HG02870 (cell line): Measurements from ENCODE around the gene PTPRN2.

Experiments used
- ATAC-seq: cut with Tn5 transposase; IDR thresholded peaks from one replicate; pipeline ENCODE4 v1.9.1; 2021; ENCODE audit warnings: mild to moderate bottlenecking, moderate library complexity; ENCODE audit not compliant: unreplicated experiment

The PTPRN2 gene

DNA sequence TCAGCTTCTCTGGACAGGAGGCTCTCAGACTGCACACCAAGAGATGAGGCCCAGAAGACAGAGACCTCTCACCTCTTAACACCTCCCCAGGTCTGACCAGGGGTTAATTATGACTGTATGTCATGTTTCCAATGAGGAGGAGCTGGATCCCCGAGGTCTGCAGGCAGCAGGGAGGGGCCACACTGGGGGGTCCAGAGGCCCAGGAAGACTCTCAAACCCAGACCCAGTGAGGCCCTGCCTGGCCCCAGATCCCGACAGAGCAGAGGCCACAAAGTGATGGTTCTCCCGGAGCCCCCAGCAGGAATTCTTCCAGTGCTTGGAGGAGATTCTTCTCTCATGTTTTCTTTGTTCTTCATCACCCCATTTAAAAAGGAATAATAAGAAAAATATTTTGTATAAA, 28.8 kb downstream of the PTPRN2 start:
- no peak for ATAC-seq

DNA sequence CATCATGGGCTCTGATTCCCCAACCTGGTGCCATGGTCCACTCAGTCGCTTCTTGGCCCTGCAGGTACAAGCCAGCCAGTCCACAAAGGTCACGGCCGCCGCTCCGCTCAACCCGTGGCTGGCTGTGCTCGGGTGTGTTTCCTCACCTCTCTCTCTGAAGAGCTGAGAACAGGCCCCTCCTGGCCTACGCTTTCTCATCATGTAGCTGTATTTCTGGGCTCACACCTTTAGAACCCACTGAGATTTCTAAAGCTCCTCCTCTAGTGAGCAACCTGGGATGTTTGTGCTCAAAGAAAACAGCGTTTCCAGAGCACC, 30.2 kb downstream of the PTPRN2 start:
- ATAC-seq: no peak

DNA sequence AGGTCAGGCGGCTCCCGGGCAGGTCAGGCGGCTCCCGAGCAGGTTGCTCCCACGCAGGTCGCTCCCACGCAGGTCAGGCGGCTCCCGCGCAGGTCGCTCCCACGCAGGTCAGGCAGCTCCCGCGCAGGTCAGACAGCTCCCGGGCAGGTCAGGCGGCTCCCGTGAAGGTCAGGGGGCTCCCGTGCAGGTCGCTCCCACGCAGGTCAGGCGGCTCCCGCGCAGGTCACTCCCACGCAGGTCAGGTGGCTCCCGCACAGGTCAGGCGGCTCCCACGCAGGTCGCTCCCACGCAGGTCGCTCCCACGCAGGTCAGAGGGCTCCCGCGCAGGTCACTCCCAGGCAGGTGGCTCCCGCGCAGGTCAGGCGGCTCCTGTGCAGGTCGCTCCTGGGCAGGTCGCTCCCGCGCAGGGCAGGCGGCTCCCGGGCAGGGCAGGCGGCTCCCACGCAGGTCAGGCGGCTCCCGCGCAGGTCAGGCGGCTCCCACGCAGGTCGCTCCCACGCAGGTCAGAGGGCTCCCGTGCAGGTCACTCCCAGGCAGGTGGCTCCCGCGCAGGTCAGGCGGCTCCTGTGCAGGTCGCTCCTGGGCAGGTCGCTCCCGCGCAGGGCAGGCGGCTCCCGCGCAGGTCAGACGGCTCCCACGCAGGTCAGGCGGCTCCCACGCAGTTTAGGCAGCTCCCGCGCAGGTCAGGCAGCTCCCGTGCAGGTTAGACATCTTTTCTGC, 30.7 kb downstream of the PTPRN2 start:
- no peak for ATAC-seq

DNA sequence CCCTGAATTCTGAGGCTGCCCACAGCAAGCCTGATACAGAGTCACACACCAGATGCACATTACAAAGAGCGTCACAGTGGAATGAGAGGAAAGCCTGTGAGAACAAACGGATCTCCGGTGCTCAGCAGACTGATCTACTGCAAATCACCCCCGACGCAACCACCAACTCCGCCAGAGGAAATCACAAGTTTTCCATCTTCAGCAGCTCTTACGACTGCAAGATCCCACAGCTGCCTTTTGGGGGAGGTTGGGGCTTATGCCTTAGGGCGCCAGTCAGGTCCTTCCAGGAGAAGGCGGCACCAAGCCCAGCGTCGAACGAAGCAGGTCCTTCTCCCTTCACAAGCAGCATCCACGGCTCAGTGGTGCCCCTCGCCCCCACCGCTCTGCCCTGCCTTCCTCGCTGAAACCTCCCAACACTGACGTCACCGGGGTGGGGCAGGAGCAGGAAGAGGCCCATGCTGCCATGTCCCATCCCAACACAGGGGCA, 32.5 kb downstream of the PTPRN2 start:
- no peak for ATAC-seq

DNA sequence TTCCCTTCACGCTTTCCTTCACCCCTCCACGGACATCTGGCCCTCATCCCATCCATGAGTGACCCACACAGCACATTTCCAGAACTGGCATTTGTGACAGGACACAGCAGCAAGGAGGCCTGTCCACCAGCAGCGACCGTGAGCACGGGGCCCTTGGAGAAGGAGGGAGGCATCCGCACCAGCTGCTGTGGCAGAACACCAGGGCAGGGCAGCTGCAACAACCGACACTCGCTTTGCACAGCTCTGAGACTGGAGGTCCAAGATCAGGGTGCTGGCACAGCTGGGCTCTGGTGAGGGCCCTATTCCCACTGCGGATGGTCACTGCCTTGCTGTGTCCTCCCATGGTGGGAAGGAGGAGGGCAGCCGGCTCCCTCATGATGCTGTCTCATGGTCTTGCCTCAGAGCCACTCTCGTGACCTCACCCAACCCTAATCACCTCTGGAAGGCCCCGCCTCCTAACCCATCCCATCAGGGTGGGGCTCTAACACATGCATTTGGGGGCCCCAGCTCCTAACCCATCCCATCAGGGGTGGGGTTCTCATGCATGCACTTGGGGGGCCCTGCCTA, 36.7 kb downstream of the PTPRN2 start:
- no peak for ATAC-seq

DNA sequence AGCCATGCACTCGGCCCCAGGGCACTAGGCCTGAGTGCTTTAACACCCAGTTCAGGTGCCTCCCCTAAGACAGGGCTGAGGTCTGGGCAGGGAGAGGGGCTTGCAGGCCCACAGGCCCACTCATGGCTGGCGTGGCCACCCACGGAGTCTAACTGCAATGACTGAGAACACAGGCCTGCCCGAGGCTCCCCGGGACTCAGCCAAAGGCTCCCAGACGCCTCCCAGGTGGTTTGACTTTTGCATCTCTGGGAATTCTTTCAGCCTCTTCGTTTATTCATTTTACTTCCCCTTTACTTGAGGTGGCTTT, 37.3 kb downstream of the PTPRN2 start:
- no peak for ATAC-seq

DNA sequence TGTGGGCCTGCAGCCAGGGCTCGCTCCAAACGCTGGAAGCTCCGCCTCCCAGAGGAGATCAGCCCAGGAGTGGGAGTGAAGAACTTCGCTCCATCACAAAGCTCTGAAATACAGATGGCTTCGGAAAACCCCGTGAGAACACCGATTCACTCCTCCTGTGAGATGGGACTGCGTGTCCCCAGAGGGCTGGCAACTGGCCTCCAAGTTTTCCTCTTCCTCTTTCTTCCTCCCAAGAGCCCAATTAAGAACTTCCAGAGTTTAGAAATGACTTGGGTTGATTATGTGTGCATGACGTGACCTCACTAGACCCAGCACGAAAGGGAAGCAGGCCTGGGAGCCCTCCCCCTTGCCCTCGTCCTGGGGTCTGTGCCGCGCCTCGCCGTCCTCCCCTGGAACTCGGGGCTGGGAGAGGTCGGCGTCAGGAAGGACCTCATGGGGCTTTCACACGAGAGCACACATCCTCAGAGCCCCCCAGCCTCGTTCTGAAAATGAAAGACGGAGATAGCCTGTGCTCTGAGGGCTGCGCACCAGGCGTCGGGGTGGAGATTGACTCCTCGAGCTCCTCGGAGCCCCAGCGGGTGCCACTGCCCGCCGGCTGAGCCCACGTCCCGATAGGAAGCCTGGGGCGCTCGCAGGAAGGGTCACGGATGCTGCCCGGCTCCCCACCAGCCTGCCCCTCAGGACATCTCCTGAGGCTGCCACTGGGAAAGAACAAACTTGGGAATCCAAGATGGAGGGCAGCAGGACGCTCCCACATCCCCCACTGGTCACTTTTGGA, 37.8 kb downstream of the PTPRN2 start:
- ATAC-seq: no peak

DNA sequence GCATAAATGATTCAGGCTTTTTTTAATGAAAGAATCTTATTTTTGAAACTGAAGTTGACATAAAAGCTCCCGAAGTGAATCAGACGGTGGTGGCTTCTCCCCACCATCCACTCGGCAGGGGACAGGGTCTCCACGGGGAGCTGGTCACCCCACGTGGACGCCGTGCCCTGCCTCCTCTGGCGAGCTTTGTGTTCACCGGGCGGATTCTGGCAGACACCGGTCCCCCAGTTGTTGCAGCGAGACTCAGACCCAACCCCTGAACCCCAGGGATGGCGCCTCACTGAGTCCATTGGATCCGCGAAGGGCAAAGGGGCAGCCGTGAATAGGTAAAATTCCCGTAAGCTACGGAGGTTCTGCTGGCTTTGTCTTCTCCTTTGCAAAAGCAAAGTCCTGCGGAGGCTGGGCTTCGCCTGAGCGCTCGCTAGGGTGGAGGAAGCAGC, 38.4 kb downstream of the PTPRN2 start:
- no peak for ATAC-seq

DNA sequence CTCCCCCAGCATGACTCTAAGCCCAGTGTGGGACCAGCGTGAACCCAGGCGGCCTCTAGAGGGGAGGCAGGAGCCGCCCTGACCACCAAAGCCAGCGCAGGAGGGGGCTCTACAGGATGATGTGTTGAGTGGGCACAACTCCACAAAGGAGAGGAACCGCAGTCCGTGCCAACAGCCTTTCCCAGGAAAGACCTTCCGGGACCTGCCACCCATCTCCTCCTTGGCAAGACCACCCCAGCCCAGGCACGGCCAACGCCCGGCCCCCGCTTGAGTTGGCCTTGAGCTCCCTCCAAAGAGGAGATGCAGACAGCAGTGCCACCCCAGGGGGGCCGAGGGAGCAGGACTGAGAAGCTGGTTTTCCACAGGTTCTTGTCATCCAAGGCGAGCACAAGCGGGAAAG, 38.9 kb downstream of the PTPRN2 start:
- no peak for ATAC-seq

DNA sequence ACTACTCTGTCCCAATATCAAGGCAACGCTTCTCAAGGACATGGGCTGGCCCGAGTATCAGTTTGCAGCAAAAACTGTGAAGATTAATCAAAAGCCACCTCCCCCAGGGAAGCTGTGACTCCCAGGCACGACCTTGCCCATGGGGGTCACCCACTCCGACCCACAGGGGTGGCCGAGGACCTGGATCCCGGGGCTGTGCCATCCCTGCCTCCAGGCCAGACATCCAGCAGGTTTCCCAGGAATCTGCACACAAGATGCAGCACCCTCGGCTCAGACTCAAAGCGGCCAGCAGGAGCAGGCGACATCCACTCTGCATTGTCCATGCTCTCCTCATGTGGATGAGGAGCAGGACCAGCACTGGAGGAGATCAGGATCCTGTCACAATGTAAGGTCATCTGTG, 39.8 kb downstream of the PTPRN2 start:
- ATAC-seq: no peak

DNA sequence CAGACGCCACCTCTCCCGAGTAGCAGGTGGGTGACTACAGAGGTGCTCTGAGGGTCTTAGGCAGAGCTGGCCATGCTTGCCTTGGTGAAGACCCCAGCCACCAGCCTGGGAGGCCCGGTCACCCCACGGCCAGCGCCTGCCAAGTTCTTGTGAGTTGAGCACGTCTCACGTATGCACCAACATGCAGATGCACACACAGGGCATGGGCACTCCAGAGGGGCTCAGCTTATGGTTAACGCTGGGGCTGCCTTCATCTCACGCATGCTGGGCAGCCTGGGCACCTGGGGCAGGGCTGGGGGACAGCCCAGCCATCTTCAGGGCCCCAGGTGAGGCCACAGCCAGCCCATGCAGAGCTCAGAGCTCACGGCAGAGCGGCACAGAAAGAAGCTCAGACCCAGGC, 41.0 kb downstream of the PTPRN2 start:
- ATAC-seq: no peak

DNA sequence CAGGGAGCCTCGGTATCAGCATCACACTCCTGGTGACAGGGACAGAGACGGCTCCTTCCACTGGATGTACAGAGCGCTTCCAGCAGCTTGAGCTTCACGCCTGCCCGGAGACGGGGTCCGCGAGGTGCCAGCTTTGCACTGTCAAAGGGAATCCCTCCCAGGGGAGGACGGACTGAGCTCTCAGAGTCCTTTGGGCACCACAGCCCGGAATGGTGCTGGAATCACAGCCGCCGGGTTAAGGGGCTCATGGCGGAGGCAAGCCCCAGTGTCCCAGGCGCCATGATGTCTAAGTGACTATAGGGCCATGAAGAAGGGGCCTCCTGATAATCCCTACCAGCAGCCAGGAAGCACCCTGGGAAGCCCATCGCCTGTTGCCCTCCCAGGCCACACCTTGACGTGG, 41.4 kb downstream of the PTPRN2 start:
- no peak for ATAC-seq

DNA sequence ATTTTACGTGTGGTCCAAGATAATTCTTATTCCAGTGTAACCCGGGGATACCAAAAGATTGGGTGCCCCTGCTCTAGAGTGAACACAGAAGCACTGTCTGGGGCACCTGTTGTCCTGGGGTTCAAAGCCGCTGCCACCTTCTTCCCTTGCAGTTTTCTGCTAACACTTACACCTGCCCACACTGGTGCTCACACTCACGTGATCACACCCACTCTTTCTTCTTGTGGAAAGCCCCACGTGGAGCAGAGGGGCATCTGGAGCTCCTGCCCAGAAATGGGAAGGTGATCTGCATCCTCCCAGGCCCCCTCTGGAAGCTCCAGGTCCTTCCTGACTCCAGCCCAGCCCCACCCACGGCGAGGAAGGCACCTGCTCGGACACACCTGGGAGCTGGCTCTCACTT, 42.9 kb downstream of the PTPRN2 start:
- ATAC-seq: no peak

DNA sequence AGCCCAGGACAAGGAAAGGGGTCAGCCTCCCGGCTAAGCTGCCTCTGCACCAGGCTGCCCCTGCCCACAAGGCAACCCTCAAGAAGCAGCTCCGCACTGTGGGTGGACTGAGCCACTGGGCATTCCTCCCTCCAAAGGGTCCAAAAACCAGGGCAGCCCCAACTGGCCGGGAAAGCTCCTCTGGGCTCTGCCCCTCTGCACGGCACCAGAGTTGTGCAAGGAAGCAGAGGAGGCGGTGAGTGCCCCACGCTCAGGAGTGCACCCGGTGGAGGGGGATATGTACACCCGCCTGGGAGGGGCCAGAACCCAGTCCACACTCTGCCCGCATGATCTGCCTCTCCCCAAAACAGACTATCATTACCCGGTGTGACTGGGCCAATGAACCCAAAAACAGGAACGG, 43.8 kb downstream of the PTPRN2 start:
- ATAC-seq: no peak

DNA sequence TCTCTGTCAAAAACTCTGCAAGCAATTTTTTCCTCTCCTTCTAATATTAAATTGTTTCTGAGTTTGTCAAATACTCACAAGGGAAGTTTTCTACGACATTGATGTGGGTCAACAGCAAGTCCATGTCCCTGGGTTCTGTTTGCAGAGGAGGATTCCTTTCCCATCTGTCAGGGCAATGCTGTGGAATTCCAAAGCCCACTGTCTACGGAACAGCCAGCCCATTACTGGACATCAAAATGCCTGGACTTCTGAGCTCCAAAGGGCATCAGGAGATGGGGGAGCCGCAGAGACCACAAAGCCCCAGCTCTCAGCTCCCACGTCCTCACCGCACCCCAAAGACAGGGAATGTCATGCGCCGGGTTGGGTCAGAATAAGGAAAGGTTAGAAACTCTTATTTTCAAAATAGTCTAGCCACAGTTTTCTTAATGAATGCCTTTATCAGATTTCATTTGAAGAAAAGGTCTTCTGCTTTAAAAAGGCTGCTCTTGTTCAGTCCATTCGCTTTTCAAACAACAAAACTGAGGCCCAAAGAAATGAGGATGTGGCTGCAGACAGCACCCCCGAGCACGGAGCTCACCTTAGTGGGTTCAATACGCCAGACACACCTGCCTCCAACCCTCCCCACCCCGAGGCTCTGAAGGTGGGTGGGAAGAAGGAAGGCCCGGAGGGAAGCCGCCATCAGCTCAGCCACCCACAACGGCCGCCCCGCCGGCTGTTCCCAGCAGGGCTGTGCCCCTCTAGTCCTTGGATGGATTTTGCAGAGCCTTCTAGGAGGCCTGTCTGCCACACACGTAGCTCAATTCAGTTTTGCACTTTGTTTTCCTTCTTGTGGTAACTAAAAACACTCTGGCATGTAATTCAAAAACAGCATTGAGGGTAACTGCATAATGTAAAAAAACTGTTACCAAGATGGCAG, 44.7 kb downstream of the PTPRN2 start:
- no peak for ATAC-seq

DNA sequence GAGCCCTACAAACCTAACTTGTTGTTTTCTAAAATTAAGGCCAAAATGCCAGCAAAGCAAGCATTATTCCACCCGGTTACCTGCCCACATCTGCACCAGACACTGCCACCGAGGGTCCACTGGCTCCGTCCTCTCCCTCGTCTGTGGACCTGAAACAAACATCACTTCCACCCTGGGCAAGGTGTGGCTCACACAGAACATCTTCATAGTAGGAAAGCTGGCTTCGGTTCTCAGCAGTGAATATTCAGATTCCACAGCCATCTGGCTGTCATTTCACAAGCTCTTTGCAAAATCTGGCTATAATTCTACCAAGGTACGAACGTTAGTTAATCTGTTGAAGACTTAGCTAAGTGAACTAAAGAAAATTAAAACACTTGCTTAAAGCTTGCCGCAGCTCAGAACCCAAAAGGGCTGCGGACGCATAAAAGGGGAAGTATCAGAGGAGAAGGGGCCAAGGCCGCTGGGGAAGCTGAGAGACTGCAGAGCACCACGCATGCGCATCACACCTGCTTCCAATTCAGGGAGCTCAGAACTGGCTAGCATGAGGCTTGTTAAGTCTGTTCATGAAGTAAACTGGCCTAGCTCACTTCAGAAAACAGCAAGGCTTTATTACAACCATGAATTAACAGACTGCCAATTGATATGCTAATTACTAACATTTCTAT, 46.1 kb downstream of the PTPRN2 start:
- no peak for ATAC-seq

DNA sequence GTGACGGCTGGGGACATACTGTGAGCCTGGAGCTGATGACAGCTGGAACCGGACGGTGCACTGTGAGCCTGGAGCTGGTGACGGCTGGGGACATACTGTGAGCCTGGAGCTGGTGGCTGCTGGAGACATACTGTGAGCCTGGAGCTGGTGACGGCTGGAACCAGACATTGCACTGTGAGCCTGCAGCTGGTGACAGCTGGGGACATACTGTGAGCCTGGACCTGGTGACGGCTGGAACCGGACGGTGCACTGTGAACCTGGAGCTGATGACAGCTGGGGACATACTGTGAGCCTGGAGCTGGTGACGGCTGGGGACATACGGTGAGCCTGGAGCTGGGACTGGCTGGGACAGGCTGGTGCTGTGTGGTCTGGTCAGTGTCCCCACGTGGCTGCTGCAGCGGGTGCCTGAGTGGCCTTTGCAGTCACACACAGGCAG, 47.9 kb downstream of the PTPRN2 start:
- ATAC-seq: no peak

DNA sequence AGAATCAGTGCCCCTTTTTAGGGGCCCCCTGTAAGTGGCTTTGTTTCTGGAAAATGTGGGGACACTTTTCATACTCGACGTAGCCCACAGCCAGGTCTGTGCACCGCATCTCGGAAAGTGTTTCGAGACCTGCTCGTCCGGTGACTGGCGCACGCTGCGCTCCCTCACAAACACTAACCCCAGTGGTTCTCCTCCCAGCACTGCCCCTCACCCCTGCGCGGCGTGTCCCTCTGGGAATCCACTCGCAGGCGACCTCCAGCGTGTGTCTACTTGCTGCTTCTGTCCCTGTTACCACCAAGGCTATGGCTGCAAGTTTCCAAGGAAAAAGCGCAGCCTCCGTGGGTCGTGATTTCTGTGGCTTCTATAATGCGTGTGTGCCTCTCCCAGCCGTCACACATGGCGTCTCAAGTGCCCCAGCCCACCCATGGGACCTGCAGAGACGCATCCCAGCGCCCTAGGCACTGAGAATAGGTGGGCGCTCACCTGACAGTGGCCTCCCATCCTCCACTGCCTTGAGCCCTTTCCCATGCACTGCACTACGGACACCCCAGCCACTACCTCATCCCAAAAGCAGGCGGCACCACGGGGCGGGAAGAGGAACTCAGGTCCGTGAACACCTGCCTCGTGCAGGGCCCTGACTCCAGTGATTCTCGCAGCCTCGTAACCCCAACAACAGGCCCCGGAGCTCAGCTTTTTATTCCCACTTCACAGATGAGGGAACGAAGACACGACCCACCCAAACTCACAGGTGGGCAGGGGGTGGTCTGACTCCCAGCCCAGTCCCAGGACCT, 49.3 kb downstream of the PTPRN2 start:
- ATAC-seq: no peak

DNA sequence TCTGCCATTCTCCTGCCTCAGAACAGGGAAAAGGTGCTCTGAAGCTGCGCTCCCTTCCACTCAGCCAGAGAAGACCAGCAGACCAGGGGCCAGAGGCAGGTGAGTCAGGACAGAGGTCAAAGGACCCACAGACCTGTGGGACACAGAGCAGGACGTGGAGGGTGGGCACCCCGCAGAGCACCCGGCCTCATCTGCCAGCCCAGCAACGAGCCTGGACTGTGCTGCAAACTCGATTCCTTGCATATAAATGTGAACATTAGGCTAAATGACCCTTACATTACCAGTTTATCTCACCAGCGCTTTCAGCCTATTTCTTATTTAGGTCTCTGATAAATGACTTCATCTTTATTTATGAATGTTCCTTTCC, 50.1 kb downstream of the PTPRN2 start:
- ATAC-seq: no peak

DNA sequence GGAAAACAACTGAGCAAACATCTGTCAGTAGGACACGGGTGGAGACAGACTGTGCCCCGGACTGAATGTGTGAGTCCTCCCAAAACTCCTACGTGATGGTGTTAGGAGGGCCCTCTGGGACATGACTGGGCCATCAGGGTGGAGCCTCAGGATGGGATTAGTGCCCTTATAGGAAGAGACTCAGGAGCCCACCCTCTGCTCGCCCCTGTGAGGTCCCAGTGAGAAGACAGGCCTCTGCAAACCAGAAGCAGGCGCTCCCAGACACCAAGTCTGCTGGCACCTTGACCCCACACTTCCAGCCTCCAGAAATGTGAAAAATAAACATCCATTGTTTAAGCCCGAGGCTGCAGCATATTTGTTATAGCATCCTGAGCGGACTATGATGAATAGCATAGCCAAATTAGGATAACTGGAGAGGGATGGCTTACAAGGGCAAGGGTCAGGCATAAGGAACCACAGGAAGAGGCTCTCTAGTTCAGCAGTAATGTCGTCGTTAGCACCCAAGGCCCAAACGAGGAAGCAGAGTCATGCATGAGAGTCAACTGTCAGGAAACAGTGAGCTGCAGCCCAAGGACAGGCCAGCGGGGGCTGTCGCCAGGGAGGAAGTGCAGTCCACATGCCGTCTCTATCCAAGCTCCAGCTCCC, 50.6 kb downstream of the PTPRN2 start:
- no peak for ATAC-seq
